ENCODE data around the gene GYS1.
"Not testable (repeated sequence)": the region's sequence is repeated elsewhere in the genome, so short reads cannot be mapped to it uniquely, and the experiment has no call there.

GYS1 gene

DNA sequence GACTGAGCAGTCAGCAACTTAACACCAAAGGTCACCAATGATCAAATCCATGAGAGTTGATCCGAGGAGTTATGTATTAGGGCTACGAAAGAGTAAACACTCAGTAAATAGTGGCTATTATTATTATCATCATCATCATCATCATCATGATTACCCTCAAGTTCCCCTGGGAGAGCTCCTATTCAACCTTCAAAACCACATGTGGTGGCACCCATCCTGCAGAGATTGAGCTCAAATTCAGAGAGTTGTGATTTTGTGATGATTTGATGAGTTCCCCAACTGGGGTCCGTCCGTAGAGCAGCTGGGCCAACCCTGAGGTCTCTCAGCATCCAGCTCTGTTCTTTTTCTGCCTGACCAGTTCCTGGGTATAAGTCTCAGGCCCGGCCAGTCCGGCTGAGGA lies 32.0 kb upstream of the GYS1 start:
- DNase-seq (ENCODE audit: low spot score in 2 of 2); ATAC-seq (replicated peaks; ENCODE audit: extremely low read depth, poor library complexity, severe bottlenecking); H3K4me1 Mint-ChIP-seq; H3K9me3 Mint-ChIP-seq; H3K4me3 Mint-ChIP-seq; H3K27me3 Mint-ChIP-seq; H3K27ac Mint-ChIP-seq (ENCODE audit: low read depth); H3K36me3 Mint-ChIP-seq (ENCODE audit: insufficient read depth): not testable (repeated sequence)

- H3K4me3 Mint-ChIP-seq; DNase-seq (ENCODE audit: low spot score in 2 of 2); H3K36me3 Mint-ChIP-seq (ENCODE audit: insufficient read depth); H3K9me3 Mint-ChIP-seq; H3K27me3 Mint-ChIP-seq; ATAC-seq (replicated peaks; ENCODE audit: extremely low read depth, poor library complexity, severe bottlenecking); H3K27ac Mint-ChIP-seq (ENCODE audit: low read depth): not testable (repeated sequence)
- peaks cover 15% of the 10 kb centered on the region for H3K4me1 Mint-ChIP-seq
These were observed 31.1 kb upstream of the GYS1 start, which contains the start of gene CGB3 for GRCh38 chr19:49024233-49024632. Gene CGB3, minus strand, starts transcription at chr19:49024333. Its CDS starts 362 bp downstream, at chr19:49023971.

DNA sequence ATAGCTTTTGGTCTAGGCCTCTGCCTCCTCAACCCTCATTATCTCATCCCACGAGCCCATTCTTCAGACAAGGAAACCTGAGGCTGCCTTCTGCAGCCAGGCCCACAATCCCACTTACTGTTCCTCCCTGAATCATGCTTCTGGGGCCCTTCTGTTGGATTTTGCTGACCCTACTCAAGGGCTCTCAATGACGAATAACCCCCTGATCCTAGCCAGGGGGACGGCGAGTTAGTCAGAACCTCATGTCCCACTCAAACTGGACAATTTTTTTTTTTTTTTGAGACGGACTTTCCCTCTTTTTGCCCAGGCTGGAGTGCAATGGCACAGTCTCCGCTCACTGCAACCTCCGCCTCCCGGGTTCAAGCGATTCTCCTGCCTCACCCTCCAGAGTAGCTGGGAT lies 29.0 kb upstream of the GYS1 start:
- DNase-seq (ENCODE audit: low spot score in 2 of 2) = no peak
- peaks cover 5% of the 10 kb centered on the region for H3K36me3 Mint-ChIP-seq (ENCODE audit: insufficient read depth)
- H3K4me3 Mint-ChIP-seq = no peak overlapping the region
- H3K4me1 Mint-ChIP-seq = peaks cover 25% of the 10 kb centered on the region
- H3K9me3 Mint-ChIP-seq = no peaks in the 10 kb centered on the region
- ATAC-seq (replicated peaks; ENCODE audit: extremely low read depth, poor library complexity, severe bottlenecking) = no peak
- no peaks in the 10 kb centered on the region for H3K27me3 Mint-ChIP-seq
- no peak overlapping the region for H3K27ac Mint-ChIP-seq (ENCODE audit: low read depth)

DNA sequence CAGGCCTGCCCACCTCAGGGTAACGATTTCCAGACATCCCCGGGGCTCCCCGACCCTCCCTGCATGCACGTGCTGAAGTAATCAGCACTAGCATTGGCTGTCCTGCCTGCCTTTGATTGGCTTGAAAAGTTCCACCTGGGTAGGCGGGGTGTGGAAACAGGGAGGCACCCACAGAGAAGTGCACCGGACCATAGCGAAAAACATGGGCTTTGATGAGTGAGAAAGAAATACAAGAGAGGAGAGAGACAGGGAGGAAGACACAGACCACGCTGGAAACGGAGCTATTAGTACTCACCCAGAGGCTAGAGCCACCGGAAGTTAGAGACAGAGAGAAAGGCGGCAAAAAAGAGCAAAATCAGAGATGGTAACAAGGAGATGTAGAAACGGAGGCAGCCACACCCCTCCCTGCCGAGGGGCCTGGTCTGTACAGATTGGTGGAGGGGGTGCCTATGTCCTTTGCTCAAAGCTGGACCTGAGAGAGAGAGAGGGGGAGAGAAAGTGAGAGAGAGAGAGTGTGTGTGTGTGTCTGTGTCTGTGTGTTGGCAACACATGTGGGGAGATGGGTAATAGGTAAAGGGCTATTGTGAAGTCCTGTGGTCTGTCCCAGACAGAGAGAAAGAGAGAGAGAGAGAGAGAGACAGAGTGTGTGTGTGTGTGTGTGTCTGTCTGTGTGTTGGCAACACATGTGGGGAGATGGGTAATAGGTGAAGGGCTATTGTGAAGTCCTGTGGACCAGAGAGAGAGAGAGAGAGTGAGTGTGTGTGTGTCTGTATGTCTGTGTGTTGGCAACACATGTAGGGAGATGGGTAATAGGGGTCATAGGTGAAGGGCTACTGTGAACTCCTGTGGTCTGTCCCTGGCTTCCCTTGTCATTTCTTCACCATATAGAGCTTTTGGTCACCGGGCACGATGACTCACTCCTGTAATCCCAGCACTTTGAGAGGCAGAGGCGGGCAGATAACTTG lies 28.1 kb upstream of the GYS1 start:
- Mint-ChIP-seq H3K4me3 (peak overlapping the region; percentile 85), H3K27me3 (no peaks in the 10 kb centered on the region), H3K4me1 (peaks cover 25% of the 10 kb centered on the region), H3K36me3 (ENCODE audit: insufficient read depth) (peaks cover 5% of the 10 kb centered on the region), H3K9me3 (no peaks in the 10 kb centered on the region), H3K27ac (ENCODE audit: low read depth) (peak overlapping the region; percentile 6)
- no peak for ATAC-seq (replicated peaks; ENCODE audit: extremely low read depth, poor library complexity, severe bottlenecking)
- DNase-seq (ENCODE audit: low spot score in 2 of 2) = no peak

GRCh38 chr19:49020342-49020741 lies 27.2 kb upstream of the GYS1 start:
- H3K4me3 Mint-ChIP-seq = peak overlapping the region; percentile 85
- no peaks in the 10 kb centered on the region for H3K9me3 Mint-ChIP-seq
- H3K27ac Mint-ChIP-seq (ENCODE audit: low read depth) = no peak overlapping the region
- H3K4me1 Mint-ChIP-seq = peaks cover 25% of the 10 kb centered on the region
- DNase-seq (ENCODE audit: low spot score in 2 of 2) (no peak), ATAC-seq (replicated peaks; ENCODE audit: extremely low read depth, poor library complexity, severe bottlenecking) (no peak)
- no peaks in the 10 kb centered on the region for H3K27me3 Mint-ChIP-seq
- peaks cover 5% of the 10 kb centered on the region for H3K36me3 Mint-ChIP-seq (ENCODE audit: insufficient read depth)

DNA sequence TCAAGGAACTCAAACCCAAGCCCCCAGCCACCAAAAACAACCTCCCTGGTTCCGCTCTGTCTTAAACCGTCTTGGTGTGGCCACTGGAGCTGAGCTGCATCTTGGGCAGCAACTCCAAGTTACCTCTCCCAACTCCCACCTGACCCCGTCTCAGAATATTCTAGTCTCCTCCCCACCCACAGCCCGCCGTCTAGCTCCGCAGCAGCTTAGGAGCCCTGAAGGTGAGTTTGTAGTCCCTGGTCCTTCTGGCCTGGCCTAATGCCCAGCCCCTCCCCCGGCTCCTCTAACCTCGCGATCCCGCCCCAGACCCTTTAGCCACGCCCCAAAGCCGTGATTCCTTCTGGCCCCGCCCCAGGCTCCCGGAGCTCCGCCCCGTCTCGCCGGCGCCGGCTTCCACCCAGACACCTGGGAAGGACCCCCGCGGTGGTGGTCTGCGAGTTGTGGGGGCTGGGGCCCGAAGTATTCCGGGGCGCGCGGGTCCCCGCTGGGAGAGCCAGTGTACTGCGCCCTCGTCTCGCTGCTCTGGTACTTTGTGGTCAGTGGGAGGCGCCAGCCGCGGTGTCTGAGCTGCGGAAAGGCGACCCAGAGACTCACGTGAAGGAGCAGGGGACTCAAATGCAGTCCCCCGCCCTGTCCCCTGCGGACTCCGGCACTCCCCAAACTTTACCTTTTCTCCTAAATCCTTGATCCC lies 26.3 kb upstream of the GYS1 start:
- DNase-seq (ENCODE audit: low spot score in 2 of 2) (peak; percentile 31 to 37), ATAC-seq (replicated peaks; ENCODE audit: extremely low read depth, poor library complexity, severe bottlenecking) (peak; percentile 34)
- H3K4me3 Mint-ChIP-seq = peak overlapping the region; percentile 85
- H3K27ac Mint-ChIP-seq (ENCODE audit: low read depth) = peak overlapping the region; percentile 7
- H3K4me1 Mint-ChIP-seq = peaks cover 25% of the 10 kb centered on the region
- no peaks in the 10 kb centered on the region for H3K9me3 Mint-ChIP-seq
- H3K36me3 Mint-ChIP-seq (ENCODE audit: insufficient read depth) = peaks cover 7% of the 10 kb centered on the region
- H3K27me3 Mint-ChIP-seq = no peaks in the 10 kb centered on the region

GRCh38 chr19:49018388-49019241 lies 25.5 kb upstream of the GYS1 start:
- H3K27ac Mint-ChIP-seq (ENCODE audit: low read depth) = peak overlapping the region; percentile 7
- peak; percentile 47 for ATAC-seq (replicated peaks; ENCODE audit: extremely low read depth, poor library complexity, severe bottlenecking)
- not testable (repeated sequence) for DNase-seq (ENCODE audit: low spot score in 2 of 2)

DNA sequence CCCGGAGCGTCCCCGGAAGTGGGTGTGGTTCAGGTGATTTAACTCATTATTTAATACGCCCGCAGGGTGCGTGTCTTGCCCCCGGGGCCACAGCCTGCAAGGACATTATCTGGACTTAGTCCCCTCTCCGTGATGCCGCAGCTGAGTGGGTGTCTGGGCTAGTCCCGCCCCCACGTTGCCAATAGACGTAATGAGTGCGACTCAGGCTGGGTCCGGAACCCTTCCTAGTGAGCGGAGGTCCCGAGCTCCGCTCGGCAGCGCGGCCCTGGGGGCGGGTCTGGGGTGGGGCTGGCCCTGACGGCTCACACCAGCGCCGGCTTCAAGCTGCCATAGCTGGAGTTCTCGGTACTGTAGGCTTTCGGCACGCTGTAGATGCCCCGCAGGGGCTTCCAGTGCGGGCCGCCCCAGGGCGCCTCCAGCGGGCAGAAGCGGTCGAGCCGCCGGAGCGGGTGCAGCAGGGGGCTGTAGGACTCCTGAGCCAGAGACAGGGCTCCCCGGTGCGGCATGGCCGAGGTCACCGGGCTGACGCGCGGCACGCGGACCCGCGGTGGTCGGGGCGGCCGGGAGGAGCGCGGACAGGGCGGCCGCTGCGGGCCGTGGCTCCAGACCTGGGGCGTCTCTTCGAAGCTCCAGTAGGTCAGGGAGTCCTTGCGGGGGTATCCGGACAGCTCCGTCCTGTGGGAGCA lies 24.7 kb upstream of the GYS1 start:
- H3K9me3 Mint-ChIP-seq = no peaks in the 10 kb centered on the region
- no peaks in the 10 kb centered on the region for H3K27me3 Mint-ChIP-seq
- ATAC-seq (replicated peaks; ENCODE audit: extremely low read depth, poor library complexity, severe bottlenecking) (peak; percentile 89), DNase-seq (ENCODE audit: low spot score in 2 of 2) (peak; percentile 57)
- peak overlapping the region; percentile 85 for H3K4me3 Mint-ChIP-seq
- peak overlapping the region; percentile 7 for H3K27ac Mint-ChIP-seq (ENCODE audit: low read depth)
- H3K4me1 Mint-ChIP-seq = peaks cover 25% of the 10 kb centered on the region
- H3K36me3 Mint-ChIP-seq (ENCODE audit: insufficient read depth) = peaks cover 8% of the 10 kb centered on the region

More at GRCh38 chr19:49018388-49019241, 25.5 kb upstream of the GYS1 start:
- not testable (repeated sequence) for H3K9me3 Mint-ChIP-seq; H3K27me3 Mint-ChIP-seq; H3K36me3 Mint-ChIP-seq (ENCODE audit: insufficient read depth)
- peaks cover 25% of the 10 kb centered on the region for H3K4me1 Mint-ChIP-seq
- peak overlapping the region; percentile 85 for H3K4me3 Mint-ChIP-seq

DNA sequence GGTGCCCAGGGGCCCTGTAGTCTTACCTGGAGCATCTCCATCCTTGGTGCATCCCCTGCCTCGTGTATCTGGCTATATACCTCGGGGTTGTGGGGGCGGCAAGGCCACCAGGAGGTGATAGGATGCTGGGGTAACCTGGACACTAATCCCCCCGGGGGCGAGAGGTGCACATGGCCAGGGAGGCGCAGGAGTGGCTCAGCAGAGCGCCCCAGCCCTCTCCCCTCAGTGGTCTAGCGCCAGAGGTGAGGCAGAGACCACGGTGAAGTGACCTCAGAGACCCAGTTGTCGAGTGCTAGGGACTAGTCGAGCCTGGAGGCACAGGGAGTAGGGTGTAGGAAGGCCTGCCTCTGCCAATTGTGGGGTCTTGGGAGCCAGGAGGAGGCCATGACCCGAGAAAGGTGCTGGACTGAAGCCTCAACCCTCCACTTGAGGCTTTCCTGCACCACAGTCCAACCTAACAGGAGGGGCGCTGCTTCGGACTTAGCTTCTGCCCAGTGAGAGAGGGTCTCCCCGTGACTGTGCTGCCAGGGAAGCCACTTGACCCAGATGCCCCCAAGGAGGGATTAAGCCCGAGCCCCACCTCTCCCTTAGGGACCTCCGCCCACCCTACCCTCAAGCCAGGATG lies 24.0 kb upstream of the GYS1 start, which contains the start of gene LHB:
TSS of gene LHB (minus strand) at position 51 of the 625 bp plus-strand sequence. CDS start at position 41, 10 bp downstream.
- Mint-ChIP-seq H3K27me3 (no peaks in the 10 kb centered on the region), H3K27ac (ENCODE audit: low read depth) (peak within 1 kb of the TSS; percentile 78), H3K9me3 (no peaks in the 10 kb centered on the region), H3K36me3 (ENCODE audit: insufficient read depth) (peaks cover 8% of the 10 kb centered on the region), H3K4me3 (peak within 1 kb of the TSS; percentile 85), H3K4me1 (peaks cover 25% of the 10 kb centered on the region)
- DNase-seq (ENCODE audit: low spot score in 2 of 2) (no peak), ATAC-seq (replicated peaks; ENCODE audit: extremely low read depth, poor library complexity, severe bottlenecking) (no peak)

DNA sequence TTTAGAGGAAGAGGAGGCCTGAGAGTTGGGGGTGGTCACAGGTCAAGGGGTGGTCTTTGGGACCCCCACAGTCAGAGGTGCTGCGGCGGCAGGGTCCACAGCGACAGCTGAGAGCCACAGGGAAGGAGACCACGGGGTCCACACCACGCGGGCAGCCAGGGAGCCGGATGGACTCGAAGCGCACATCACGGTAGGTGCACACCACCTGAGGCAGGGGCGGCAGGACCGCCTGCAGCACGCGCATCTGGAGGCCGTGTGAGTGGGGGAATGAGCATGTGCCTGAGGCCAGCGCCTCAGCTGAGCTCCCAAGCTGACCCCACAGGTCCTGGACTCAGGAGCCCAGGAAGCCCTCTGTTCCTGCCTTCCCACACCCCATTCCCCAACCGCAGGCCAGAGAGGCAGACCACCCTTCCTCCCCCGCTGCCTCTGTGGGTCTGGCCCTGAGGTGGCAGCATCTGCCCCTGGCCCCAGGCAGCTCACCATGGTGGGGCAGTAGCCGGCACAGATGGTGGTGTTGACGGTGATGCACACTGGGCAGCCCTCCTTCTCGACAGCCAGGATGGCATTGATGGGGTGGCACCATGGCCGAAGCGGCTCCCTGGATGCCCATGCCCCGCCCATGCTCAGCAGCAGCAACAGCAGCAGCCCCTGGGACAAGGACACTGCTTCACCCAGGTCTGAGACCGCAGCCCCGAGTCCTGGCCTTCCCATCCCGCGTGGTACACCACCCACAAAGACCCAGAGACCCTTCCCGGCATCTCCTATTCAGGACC lies 23.1 kb upstream of the GYS1 start:
- Mint-ChIP-seq H3K27me3 (no peaks in the 10 kb centered on the region), H3K36me3 (ENCODE audit: insufficient read depth) (peaks cover 8% of the 10 kb centered on the region), H3K4me1 (peaks cover 22% of the 10 kb centered on the region), H3K27ac (ENCODE audit: low read depth) (peak overlapping the region; percentile 78), H3K4me3 (peak overlapping the region; percentile 43), H3K9me3 (no peaks in the 10 kb centered on the region)
- ATAC-seq (replicated peaks; ENCODE audit: extremely low read depth, poor library complexity, severe bottlenecking) (no peak), DNase-seq (ENCODE audit: low spot score in 2 of 2) (no peak)

DNA sequence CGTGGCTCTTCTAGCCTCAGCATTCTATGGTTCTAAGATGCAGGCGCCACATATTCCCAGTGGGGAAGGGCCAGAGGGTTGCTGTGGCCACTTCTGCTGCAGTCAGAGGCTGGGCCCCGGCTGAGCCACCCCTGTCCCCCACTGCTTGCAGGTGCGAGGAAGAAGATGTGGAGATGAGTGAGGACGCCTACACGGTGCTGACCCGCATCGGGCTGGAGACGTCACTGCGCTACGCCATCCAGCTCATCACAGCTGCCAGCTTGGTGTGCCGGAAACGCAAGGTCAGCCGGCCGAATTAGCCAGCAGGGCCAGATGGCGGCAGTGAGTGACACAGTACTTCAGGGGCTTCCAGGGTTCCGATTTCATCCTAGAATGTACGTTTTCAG lies 21.8 kb upstream of the GYS1 start:
- H3K27ac Mint-ChIP-seq (ENCODE audit: low read depth) = no peak overlapping the region
- ATAC-seq (replicated peaks; ENCODE audit: extremely low read depth, poor library complexity, severe bottlenecking) (no peak), DNase-seq (ENCODE audit: low spot score in 2 of 2) (no peak)
- H3K36me3 Mint-ChIP-seq (ENCODE audit: insufficient read depth) = peaks cover 6% of the 10 kb centered on the region
- H3K27me3 Mint-ChIP-seq = no peaks in the 10 kb centered on the region
- H3K4me1 Mint-ChIP-seq = peaks cover 16% of the 10 kb centered on the region
- H3K4me3 Mint-ChIP-seq = no peak overlapping the region
- no peaks in the 10 kb centered on the region for H3K9me3 Mint-ChIP-seq

Data from central memory CD8-positive, alpha-beta T cell (primary cell).